ENCODE results near the gene IL1RL1.

IL1RL1 gene

GRCh38 chr2:102283996-102284395 lies 27.4 kb upstream of the IL1RL1 start:
- peaks cover under 1% of the 10 kb centered on the region for H3K4me1 Mint-ChIP-seq
- no peak for ATAC-seq
- H3K27me3 Mint-ChIP-seq: peaks cover 7% of the 10 kb centered on the region
- DNase-seq: no peak
- H3K27ac Mint-ChIP-seq: no peak overlapping the region
- H3K9me3 Mint-ChIP-seq: peaks cover 0 to 4% of the 10 kb centered on the region in 2 donors
- H3K4me3 Mint-ChIP-seq: no peak overlapping the region

DNA sequence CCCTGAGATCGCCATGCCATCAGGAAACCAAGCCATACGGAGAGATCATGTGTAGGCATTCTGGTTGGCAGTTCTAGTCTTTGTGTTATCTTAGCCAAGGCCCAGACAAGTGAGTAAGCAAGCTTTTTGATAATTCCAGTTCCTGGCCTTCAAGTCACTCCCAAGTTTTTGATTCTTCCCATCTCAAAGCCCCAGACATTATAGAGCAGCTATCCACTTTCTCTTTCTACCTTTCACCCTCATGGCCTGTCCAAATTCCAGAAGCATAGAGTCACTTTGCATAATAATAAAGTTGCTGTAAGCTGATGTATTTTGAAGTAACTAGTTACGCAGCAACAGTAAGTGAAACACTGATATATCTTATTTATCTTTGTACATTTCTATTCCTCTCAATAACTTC lies 26.8 kb upstream of the IL1RL1 start:
- ATAC-seq (no peak), DNase-seq (no peak)
- Mint-ChIP-seq H3K27me3 (peaks cover 7% of the 10 kb centered on the region), H3K27ac (no peak overlapping the region), H3K9me3 (peaks cover 0 to 4% of the 10 kb centered on the region in 2 donors), H3K4me1 (no peaks in the 10 kb centered on the region), H3K4me3 (no peak overlapping the region)

GRCh38 chr2:102285368-102285767 lies 26.0 kb upstream of the IL1RL1 start:
- H3K27ac Mint-ChIP-seq: no peak overlapping the region
- H3K27me3 Mint-ChIP-seq: peaks cover 7% of the 10 kb centered on the region
- peaks cover 0 to 4% of the 10 kb centered on the region in 2 donors for H3K9me3 Mint-ChIP-seq
- H3K4me1 Mint-ChIP-seq: no peaks in the 10 kb centered on the region
- no peak overlapping the region for H3K4me3 Mint-ChIP-seq
- ATAC-seq: no peak
- no peak for DNase-seq

DNA sequence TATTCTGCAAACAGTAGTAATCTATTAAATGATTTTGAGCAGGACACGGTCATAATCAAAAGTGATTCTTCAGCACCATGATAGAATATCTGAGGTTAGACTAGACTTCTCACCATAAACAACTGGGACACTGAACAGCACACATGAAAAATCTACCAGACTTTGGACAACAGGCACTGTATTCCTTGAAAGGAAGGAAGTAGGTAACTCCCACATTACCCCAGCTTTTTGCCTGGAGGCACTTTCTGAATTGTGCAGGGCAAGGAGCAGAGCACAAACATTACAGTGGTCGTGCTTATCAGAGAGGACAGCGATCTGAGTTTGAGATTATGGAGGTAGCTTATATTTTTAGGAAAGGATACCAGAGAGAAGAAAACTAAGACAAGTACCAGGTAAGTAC lies 25.3 kb upstream of the IL1RL1 start:
- H3K4me1 Mint-ChIP-seq: peaks cover 4% of the 10 kb centered on the region
- ATAC-seq (no peak), DNase-seq (no peak)
- H3K27ac Mint-ChIP-seq: no peak overlapping the region
- H3K27me3 Mint-ChIP-seq: peaks cover 7% of the 10 kb centered on the region
- H3K4me3 Mint-ChIP-seq: no peak overlapping the region
- peaks cover 0 to 4% of the 10 kb centered on the region in 2 donors for H3K9me3 Mint-ChIP-seq

- peaks cover 0 to 4% of the 10 kb centered on the region in 2 donors for H3K9me3 Mint-ChIP-seq
- no peak overlapping the region for H3K27ac Mint-ChIP-seq
- DNase-seq: no peak
- H3K4me1 Mint-ChIP-seq: peaks cover 24% of the 10 kb centered on the region
- peaks cover 13% of the 10 kb centered on the region for H3K27me3 Mint-ChIP-seq
- ATAC-seq: no peak
- H3K4me3 Mint-ChIP-seq: no peak overlapping the region
Observed at GRCh38 chr2:102289129-102289528, 22.2 kb upstream of the IL1RL1 start.

DNA sequence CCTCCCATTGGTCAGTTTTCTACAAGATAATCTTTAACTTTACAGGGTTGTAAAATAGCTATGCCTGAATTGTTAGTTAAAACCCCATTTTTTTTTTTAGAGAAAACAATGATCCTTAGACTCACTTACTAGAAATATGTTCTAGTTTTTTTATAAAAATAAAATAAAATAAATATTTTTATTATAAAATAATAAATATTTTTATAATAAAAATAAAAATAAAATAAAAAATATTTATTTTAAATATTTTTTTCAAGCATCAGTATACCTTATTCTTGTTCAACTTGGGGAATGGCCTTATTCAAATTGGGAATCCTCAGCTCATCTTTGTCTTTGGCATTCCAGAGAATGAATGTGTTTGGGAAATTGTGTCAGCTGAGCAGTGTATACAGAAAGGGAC lies 20.8 kb upstream of the IL1RL1 start:
- H3K27me3 Mint-ChIP-seq: peaks cover 13% of the 10 kb centered on the region
- no peak overlapping the region for H3K27ac Mint-ChIP-seq
- ATAC-seq: no peak
- H3K9me3 Mint-ChIP-seq: peaks cover 0 to 4% of the 10 kb centered on the region in 2 donors
- peaks cover 36% of the 10 kb centered on the region for H3K4me1 Mint-ChIP-seq
- H3K4me3 Mint-ChIP-seq: no peak overlapping the region
- DNase-seq: no peak

DNA sequence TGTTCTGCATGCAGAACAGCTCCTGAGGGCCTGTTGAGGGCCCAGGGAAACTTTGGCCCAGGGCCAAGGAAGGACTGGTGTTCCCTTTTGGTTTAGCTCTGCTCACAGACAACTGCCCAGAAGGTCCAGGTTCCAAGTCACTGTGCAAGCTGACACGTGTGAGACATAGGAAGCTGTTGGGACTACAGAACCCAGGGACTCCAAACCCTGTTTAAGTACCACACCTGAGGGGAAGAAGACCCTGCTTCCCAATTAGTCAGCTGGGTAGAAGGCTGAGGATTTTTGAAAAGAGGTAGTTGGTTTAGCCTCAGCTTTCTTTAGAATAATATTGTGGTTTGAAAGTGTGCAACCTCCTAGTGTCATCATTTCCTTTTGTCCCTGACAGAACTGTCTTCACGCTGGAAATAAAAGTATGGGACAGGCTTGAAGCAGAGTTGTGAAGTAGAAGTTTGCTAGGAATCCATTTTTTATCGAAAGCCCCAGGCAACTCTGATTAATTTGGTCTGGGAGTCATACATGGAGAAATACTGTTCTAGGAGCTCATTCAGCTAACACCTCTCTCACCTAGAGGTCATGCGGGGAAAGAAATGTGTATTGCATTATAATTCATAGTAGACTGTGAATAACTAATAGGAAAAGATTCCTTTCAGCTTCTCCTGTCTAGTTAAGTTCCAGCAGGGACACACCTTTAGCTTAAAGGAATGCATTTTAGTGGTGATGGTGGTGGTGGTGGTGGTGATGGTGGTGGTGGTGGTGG lies 19.9 kb upstream of the IL1RL1 start:
- peak overlapping the region in 1 of 2 donors; percentile 31 for H3K27ac Mint-ChIP-seq
- H3K4me3 Mint-ChIP-seq: peak overlapping the region in 1 of 2 donors; percentile 33
- H3K9me3 Mint-ChIP-seq: peaks cover 0 to 4% of the 10 kb centered on the region in 2 donors
- peaks cover 13% of the 10 kb centered on the region for H3K27me3 Mint-ChIP-seq
- H3K4me1 Mint-ChIP-seq: peaks cover 44% of the 10 kb centered on the region
- DNase-seq: no peak
- no peak for ATAC-seq

DNA sequence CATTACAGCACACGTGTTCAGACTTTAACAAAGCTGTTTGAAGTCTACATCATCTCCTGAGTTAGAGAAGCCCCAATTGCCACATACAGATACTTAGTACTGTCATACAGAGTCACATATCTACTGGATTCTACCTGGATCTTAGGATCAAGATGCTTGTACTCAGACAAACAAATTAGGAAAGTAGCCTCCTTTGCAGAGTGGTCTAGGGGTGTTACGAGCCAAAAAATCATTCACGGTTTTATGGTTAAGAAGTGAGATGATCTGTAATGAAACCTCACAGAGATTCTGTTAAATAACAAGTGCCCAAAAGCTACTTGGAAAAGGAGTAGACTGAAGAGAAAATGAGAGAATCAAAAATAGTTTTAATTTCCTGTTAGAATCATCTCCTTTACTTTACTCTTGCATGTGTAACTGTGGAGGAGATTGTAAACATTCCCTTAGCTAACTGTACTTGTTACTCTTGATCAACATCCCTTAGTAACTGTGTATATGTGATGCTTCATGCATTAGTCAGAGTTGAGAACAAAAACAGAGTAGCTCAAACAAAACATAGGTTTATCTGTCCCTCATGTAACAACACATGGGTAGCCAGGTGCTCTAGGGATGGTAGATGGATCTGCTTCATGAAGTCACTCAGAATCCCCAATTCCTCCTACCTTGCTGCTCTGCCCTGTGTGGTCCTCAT lies 16.4 kb upstream of the IL1RL1 start:
- DNase-seq: no peak
- Mint-ChIP-seq H3K4me3 (peak overlapping the region in 1 of 2 donors; percentile 63), H3K27me3 (peaks cover 6% of the 10 kb centered on the region), H3K27ac (peak overlapping the region; percentile 27 to 88), H3K9me3 (no peaks in the 10 kb centered on the region), H3K4me1 (peaks cover 71% of the 10 kb centered on the region)
- peak; percentile 89 for ATAC-seq

DNA sequence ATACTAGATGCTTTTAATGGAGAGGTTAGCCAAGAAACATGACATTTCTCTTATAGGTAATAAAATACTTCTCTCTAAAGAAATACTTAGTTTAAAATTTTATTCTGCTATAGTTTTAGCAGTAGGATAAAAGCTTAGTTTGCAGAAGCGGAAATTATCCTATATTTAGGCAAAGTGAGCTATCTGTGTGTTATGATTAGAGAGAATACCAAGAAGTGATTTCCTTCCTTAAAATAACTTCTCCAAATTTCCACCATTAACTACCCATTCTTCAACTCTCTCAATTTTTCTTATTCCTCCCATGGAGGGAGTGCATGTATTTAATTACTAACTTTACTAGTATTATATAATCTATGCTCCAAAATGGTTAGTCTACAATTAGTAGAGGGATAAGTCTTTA lies 15.8 kb upstream of the IL1RL1 start:
- no peak overlapping the region for H3K4me3 Mint-ChIP-seq
- DNase-seq: no peak
- peak overlapping the region in 1 of 2 donors; percentile 88 for H3K27ac Mint-ChIP-seq
- no peak for ATAC-seq
- no peaks in the 10 kb centered on the region for H3K9me3 Mint-ChIP-seq
- peaks cover 6% of the 10 kb centered on the region for H3K27me3 Mint-ChIP-seq
- peaks cover 77% of the 10 kb centered on the region for H3K4me1 Mint-ChIP-seq

GRCh38 chr2:102296449-102296848 lies 14.9 kb upstream of the IL1RL1 start:
- ATAC-seq (peak; percentile 46), DNase-seq (no peak)
- Mint-ChIP-seq H3K27me3 (peaks cover 6% of the 10 kb centered on the region), H3K9me3 (no peaks in the 10 kb centered on the region), H3K27ac (peak overlapping the region; percentile 59 to 92), H3K4me1 (peaks cover 78% of the 10 kb centered on the region), H3K4me3 (peak overlapping the region; percentile 39 to 40)

DNA sequence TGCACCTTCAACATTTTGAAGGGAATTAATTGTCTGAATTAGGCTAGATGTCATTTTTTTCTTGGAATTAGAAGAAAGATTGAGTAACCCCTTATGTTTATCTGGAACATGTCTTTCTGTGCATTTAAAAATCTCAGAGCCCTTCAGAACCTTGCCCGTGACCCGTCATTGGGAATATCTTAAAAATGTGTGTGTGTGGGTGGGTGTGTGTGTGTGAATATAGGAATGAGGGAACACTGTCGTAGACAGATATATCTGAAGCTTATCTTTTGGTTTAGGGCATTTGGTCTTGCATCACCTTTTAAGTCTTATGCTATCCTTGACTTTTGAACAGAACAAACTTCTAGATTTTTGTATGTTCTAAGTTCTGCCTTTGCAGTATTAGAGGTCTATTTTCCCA lies 13.5 kb upstream of the IL1RL1 start:
- H3K9me3 Mint-ChIP-seq: no peaks in the 10 kb centered on the region
- no peak for ATAC-seq
- H3K27me3 Mint-ChIP-seq: peaks cover 5% of the 10 kb centered on the region
- peaks cover 76% of the 10 kb centered on the region for H3K4me1 Mint-ChIP-seq
- peak overlapping the region in 1 of 2 donors; percentile 67 for H3K27ac Mint-ChIP-seq
- no peak overlapping the region for H3K4me3 Mint-ChIP-seq
- no peak for DNase-seq

- peaks cover 71% of the 10 kb centered on the region for H3K4me1 Mint-ChIP-seq
- ATAC-seq: peak; percentile 99
- H3K27ac Mint-ChIP-seq: peak overlapping the region; percentile 89 to 93
- DNase-seq: peak; percentile 62 to 74
- peak overlapping the region; percentile 35 to 63 for H3K4me3 Mint-ChIP-seq
- H3K9me3 Mint-ChIP-seq: peaks cover 0 to 4% of the 10 kb centered on the region in 2 donors
- no peaks in the 10 kb centered on the region for H3K27me3 Mint-ChIP-seq
Observed at GRCh38 chr2:102301867-102302362, 9.4 kb upstream of the IL1RL1 start.

GRCh38 chr2:102302458-102302857 lies 8.9 kb upstream of the IL1RL1 start:
- ATAC-seq (no peak), DNase-seq (no peak)
- H3K4me1 Mint-ChIP-seq: peaks cover 71% of the 10 kb centered on the region
- no peak overlapping the region for H3K27ac Mint-ChIP-seq
- H3K9me3 Mint-ChIP-seq: peaks cover 0 to 4% of the 10 kb centered on the region in 2 donors
- H3K27me3 Mint-ChIP-seq: no peaks in the 10 kb centered on the region
- H3K4me3 Mint-ChIP-seq: no peak overlapping the region

- DNase-seq: no peak
- ATAC-seq: no peak
- no peak overlapping the region for H3K27ac Mint-ChIP-seq
- peaks cover 60% of the 10 kb centered on the region for H3K4me1 Mint-ChIP-seq
- no peak overlapping the region for H3K4me3 Mint-ChIP-seq
- peaks cover 0 to 4% of the 10 kb centered on the region in 2 donors for H3K9me3 Mint-ChIP-seq
- no peaks in the 10 kb centered on the region for H3K27me3 Mint-ChIP-seq
Observed at GRCh38 chr2:102303589-102303988, 7.8 kb upstream of the IL1RL1 start.

GRCh38 chr2:102304268-102304667 lies 7.1 kb upstream of the IL1RL1 start:
- ATAC-seq: no peak
- H3K9me3 Mint-ChIP-seq: peaks cover 0 to 4% of the 10 kb centered on the region in 2 donors
- DNase-seq: no peak
- peak overlapping the region; percentile 43 to 92 for H3K27ac Mint-ChIP-seq
- H3K4me3 Mint-ChIP-seq: peak overlapping the region; percentile 11 to 56
- peaks cover 53% of the 10 kb centered on the region for H3K4me1 Mint-ChIP-seq
- H3K27me3 Mint-ChIP-seq: no peaks in the 10 kb centered on the region

All from stimulated activated naive CD8-positive, alpha-beta T cell treated with anti-CD3 and anti-CD28 coated beads, Interleukin-15, amount 100 ng/mL, for 72 hours (primary cell).